HG02870 (cell line): ENCODE measurements around the gene TP53AIP1.
"Not testable (repeated sequence)": the region's sequence is repeated elsewhere in the genome, so short reads cannot be mapped to it uniquely, and the experiment has no call there.

Experiments used
- ATAC-seq: cut with Tn5 transposase; IDR thresholded peaks from one replicate; pipeline ENCODE4 v1.9.1; 2021; ENCODE audit warnings: mild to moderate bottlenecking, moderate library complexity; ENCODE audit not compliant: unreplicated experiment

Gene TP53AIP1

DNA sequence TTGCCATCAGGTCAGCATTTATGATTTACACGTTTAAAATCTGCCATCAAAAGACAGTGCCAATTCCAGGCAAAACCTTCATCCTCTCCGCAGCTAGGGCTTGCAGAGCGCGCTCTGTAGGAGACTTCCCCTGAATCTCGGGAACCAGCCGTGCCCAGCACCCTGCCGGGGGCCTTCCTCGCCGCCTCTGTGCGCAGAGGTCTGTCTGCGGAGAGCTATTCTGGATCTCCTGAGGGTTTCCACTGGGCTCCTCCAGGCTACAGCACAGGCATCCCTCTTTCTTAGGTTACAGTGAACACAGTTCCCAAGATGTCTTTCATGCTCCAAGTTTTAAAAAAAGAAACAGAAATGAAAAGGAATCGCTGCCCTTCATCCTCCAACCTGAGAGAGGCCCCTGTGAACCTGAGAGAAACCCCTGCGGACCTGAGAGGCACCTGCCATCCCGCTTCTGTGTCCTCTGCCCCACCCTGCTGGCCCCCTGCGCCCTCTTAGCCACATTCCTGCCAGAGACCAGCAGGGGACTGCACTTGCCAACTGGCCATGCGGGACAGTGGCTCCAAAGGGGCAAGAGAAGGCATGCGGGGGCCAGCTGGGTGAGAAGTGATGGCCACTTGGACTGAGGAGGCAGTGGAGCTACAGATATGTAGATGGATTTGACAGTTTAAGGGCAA, 16.1 kb downstream of the TP53AIP1 start:
- ATAC-seq: no peak

DNA sequence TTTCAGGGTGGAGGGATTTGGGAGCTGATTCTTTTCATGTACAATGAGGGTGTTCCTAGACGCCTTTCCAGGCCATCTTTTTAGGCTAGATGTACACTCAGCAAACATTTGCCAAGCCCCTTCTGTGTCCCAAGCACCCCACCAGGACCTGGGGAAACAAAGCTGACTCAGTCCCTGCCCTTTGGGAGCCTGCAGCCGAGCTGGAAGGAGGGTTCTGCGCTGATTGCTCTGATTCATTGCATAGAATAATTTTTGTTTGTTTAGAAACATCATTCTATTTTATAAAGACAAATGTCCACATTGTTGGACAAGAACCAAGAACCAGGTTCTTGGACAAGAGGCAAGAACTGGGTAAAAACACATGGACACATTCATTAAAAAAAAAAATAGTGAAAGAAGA, 16.7 kb downstream of the TP53AIP1 start:
- ATAC-seq: no peak

DNA sequence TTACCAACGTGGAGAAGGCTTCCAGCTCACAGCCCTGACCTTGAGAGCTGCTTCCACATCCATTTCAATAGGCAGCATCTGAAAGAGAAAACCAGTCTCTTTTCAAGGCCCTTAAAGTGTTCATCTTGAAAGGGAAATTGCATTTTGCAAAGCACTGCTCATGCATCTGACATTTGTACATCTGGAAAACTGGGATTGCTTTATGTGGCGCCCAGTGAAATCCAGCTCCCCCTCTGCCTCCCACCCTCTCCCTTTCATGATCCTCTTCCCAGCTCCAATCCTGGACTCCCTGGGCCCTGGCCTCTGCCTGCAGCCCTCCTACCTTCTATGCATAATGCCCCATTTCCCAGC, 17.4 kb downstream of the TP53AIP1 start:
- no peak for ATAC-seq

- no peak for ATAC-seq
Observed at GRCh38 chr11:128924510-128925249, 18.0 kb downstream of the TP53AIP1 start.

- ATAC-seq: no peak
Observed at GRCh38 chr11:128924104-128924503, 18.6 kb downstream of the TP53AIP1 start.

- no peak for ATAC-seq
Observed at GRCh38 chr11:128921793-128922192, 20.9 kb downstream of the TP53AIP1 start.

GRCh38 chr11:128920666-128921065, 22.0 kb downstream of the TP53AIP1 start:
- no peak for ATAC-seq

GRCh38 chr11:128919635-128920034, 23.0 kb downstream of the TP53AIP1 start:
- ATAC-seq: not testable (repeated sequence)

DNA sequence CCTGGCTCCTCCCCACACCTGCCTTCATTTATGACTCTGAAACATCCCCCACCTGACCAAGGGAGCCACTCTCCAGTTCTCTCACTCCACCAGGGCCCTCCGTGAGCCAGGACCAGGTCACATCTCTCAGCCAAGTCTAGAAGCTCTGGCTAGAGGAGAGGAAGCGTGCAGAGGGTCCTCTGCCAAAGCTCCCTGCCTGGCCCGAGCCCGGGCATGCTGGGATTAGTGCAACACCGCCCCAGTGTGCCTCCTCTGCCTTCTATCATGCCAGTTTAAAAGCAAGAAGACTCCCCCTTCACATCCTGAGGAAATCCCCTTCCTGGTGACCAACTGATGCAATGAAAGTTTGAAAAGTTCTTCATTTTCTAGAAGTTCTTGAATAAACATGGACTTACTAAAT, 23.5 kb downstream of the TP53AIP1 start:
- ATAC-seq: no peak

DNA sequence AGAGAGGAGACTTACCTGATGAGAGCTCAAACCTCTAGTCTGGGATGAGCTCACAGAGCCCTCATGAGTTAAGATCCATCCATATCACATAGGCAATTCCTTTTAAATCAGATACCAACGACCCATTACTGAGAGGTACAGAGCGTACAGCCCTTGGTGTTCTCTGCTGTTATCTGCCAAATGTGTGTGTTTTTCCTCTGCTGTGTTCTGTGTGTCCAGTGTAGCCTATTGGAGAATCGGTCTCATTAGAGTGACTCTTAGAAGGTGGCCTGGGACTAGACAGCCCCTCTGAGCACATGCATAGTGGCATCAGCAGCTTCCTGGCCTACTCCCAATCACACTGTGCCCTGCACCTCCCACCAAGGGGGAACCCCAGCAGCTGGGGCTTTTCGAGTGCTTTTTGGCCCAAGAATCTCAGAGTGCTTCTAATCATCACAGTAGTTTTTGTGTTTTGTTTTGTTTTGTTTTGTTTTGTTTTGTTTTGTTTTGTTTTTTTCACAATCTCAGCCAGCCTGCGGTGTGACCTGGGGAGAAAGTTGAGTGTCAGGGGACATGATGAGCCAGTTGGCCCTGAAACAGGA, 25.4 kb downstream of the TP53AIP1 start:
- ATAC-seq: peak; percentile 46

GRCh38 chr11:128916681-128917080, 26.0 kb downstream of the TP53AIP1 start:
- no peak for ATAC-seq

DNA sequence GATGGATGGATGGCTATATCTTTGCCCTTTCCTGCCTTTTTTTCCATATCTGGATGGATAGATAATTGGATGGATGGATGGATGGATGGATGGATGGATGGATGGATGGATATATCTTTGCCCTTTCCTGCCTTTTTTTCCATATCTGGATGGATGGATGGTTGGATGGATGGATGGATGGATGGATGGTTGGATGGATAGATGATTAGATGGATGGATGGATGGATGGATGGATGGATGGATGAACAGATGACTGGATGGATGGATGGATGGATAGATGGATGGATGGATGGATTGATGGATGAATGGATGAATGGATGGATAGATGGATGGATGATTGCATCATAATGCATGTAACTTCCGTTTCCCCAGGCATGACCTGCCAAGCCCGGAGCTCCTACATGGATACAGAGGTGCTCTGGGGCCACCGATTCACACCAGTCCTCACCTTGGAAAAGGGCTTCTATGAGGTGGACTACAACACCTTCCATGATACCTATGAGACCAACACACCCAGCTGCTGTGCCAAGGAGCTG, 26.6 kb downstream of the TP53AIP1 start:
- ATAC-seq: no peak

DNA sequence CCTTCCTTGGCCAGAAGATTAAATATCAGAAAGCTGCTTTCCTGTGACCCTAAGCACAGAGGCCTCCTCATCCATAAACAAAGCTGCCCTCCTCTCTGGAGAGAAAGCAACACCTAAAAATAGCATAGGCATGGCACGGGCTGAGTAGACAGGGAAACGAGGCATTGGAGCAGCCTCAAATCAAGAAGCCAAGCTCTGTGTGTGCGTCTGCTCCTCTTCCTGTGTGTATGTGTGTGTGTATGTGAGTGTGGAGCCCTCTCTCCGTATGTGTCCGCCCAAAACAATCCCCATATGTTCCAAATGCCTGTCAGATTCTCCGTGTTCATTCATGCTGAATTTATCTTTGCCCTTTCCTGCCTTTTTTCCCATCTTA, 27.5 kb downstream of the TP53AIP1 start:
- no peak for ATAC-seq

GRCh38 chr11:128914216-128915148, 28.2 kb downstream of the TP53AIP1 start:
- ATAC-seq: no peak

DNA sequence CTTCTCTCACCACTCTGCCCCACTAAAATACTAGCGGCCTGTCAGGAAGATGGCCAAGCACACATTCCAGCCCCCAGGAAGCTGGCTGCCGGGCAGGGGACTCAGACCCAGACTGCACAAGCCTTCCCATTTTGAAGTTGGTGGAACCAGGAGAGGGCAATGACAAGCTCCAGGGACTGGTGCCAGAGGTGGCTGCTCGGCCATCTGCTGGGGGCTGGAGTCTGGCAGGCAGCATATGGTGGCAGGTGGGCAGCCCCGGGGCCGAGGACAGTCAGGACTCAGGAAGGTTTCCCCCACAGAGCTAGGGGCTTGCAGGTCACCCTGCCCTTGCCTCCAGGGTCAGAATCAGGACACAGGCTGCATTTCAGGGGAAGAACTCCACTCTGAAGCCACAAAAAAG, 28.9 kb downstream of the TP53AIP1 start:
- no peak for ATAC-seq

DNA sequence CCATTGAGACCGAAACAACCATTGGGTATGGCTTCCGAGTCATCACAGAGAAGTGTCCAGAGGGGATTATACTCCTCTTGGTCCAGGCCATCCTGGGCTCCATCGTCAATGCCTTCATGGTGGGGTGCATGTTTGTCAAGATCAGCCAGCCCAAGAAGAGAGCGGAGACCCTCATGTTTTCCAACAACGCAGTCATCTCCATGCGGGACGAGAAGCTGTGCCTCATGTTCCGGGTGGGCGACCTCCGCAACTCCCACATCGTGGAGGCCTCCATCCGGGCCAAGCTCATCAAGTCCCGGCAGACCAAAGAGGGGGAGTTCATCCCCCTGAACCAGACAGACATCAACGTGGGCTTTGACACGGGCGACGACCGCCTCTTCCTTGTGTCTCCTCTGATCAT, 31.0 kb downstream of the TP53AIP1 start:
- no peak for ATAC-seq

GRCh38 chr11:128911239-128911638, 31.4 kb downstream of the TP53AIP1 start:
- no peak for ATAC-seq

GRCh38 chr11:128910576-128910975, 32.1 kb downstream of the TP53AIP1 start:
- no peak for ATAC-seq

DNA sequence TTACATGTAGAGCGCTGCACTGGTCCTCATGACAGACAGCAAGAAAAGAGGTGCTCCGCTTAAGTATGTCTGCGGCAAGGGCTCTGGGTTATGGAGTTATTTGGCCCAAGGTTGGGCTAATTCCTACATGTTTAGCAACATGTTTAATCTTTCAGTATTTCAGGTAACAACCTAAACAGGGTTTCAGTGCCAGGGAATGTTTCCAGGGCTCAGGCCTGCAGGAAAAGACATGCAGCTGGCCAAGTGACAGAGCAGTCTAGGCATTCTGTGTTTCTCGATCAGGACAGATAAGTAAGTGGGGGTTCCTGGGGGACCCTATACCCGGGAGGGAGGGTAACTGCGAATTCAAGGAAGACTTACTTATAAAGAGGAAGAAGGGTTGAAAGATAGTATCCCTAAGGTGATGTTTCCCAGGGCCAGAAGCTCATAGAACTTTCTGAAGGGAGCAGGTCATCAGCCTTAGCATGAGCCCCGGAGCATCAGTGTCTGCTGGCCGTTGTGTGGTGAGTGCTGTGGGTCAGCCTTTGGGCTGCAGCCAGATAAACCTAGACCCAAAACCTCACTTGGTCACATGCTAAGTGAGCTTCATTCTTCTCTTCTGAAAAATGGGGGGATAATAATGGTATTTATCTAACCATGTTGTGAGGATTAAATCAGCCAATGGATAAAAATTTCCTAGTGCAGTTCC, 33.1 kb downstream of the TP53AIP1 start:
- ATAC-seq: no peak
